HG02840 (cell line): ENCODE results near the gene GNAO1.

ENCODE experiments used
- ATAC-seq: cut with Tn5 transposase; IDR thresholded peaks from one replicate; pipeline ENCODE4 v1.9.1; 2021; ENCODE audit warnings: mild to moderate bottlenecking, moderate library complexity, moderate number of reproducible peaks; ENCODE audit not compliant: unreplicated experiment, low FRiP score

Gene GNAO1

GRCh38 chr16:56262551-56263245, 71.4 kb downstream of the GNAO1 start:
- ATAC-seq: no peak

- no peak for ATAC-seq
Observed at GRCh38 chr16:56263711-56264608, 72.7 kb downstream of the GNAO1 start.

- no peak for ATAC-seq
Observed at GRCh38 chr16:56264609-56264972, 73.3 kb downstream of the GNAO1 start.

GRCh38 chr16:56265184-56265583, 73.9 kb downstream of the GNAO1 start:
- ATAC-seq: no peak

- no peak for ATAC-seq
Observed at GRCh38 chr16:56265746-56266145, 74.5 kb downstream of the GNAO1 start.

- ATAC-seq: no peak
Observed at GRCh38 chr16:56266641-56267607, 75.6 kb downstream of the GNAO1 start.

GRCh38 chr16:56267888-56268287, 76.6 kb downstream of the GNAO1 start:
- ATAC-seq: no peak

- ATAC-seq: no peak
Observed at GRCh38 chr16:56268799-56269198, 77.5 kb downstream of the GNAO1 start.

GRCh38 chr16:56269281-56269680, 78.0 kb downstream of the GNAO1 start:
- no peak for ATAC-seq

- no peak for ATAC-seq
Observed at GRCh38 chr16:56269811-56270684, 78.8 kb downstream of the GNAO1 start.

GRCh38 chr16:56270828-56271227, 79.5 kb downstream of the GNAO1 start:
- ATAC-seq: no peak

GRCh38 chr16:56272583-56272894, 81.2 kb downstream of the GNAO1 start:
- ATAC-seq: no peak

GRCh38 chr16:56273615-56274014, 82.3 kb downstream of the GNAO1 start:
- ATAC-seq: no peak

GRCh38 chr16:56274369-56274768, 83.1 kb downstream of the GNAO1 start:
- ATAC-seq: no peak

GRCh38 chr16:56275076-56275475, 83.8 kb downstream of the GNAO1 start:
- ATAC-seq: no peak

GRCh38 chr16:56275801-56276200, 84.5 kb downstream of the GNAO1 start:
- no peak for ATAC-seq

GRCh38 chr16:56277075-56277474, 85.8 kb downstream of the GNAO1 start:
- ATAC-seq: no peak

GRCh38 chr16:56278196-56278855, 87.0 kb downstream of the GNAO1 start:
- no peak for ATAC-seq

- no peak for ATAC-seq
Observed at GRCh38 chr16:56279132-56279531, 87.8 kb downstream of the GNAO1 start.
